Endothelial cell (in vitro differentiated cells): Measurements from ENCODE around the gene COL4A6. TPM values are rescaled to one million over a fixed set of nuclear protein-coding genes. Genes with fewer than 3 reads are reported as not detected.

Experiments used
- DNase-seq: peaks from one replicate; pipeline ENCODE4 v3.0.0; 2021; ENCODE audit warnings: low spot score
- H3K27ac Mint-ChIP-seq: one replicate; pipeline ENCODE4 v1.8.0; 2021; ENCODE audit warnings: mixed read lengths, inconsistent platforms; ENCODE audit not compliant: unreplicated experiment
- H3K27me3 Mint-ChIP-seq: one replicate; pipeline ENCODE4 v1.8.0; 2021; ENCODE audit warnings: mild to moderate bottlenecking, moderate library complexity, mixed read lengths, inconsistent platforms; ENCODE audit not compliant: unreplicated experiment
- H3K36me3 Mint-ChIP-seq: one replicate; pipeline ENCODE4 v1.8.0; 2021; ENCODE audit warnings: mild to moderate bottlenecking, low read depth, mixed read lengths, inconsistent platforms; ENCODE audit not compliant: unreplicated experiment
- H3K4me1 Mint-ChIP-seq: one replicate; pipeline ENCODE4 v1.8.0; 2021; ENCODE audit warnings: mild to moderate bottlenecking, mixed read lengths, inconsistent platforms; ENCODE audit not compliant: unreplicated experiment
- H3K4me3 Mint-ChIP-seq: one replicate; pipeline ENCODE4 v1.8.0; 2021; ENCODE audit warnings: mild to moderate bottlenecking, mixed read lengths, inconsistent platforms; ENCODE audit not compliant: unreplicated experiment
- H3K9me3 Mint-ChIP-seq: one replicate; pipeline ENCODE4 v1.8.0; 2021; ENCODE audit warnings: mixed read lengths, inconsistent platforms; ENCODE audit not compliant: unreplicated experiment
- CTCF ChIP-seq: fragments of 200-600 bp; sonication (generic); IDR thresholded peaks from one replicate; pipeline ENCODE4 v1.5.0; 2021; ENCODE audit warnings: antibody characterized with exemption; ENCODE audit not compliant: unreplicated experiment
- total RNA-seq: library from RNA; stranded (reverse); fragmentation: NEBNext Ultra II Directional; extraction: Animal tissue kit (Norgen Biotek cat#: 25700); gene quantifications from one replicate; pipeline ENCODE4 v1.2.1, GENCODE V29; 2021; ENCODE audit not compliant: unreplicated experiment

The COL4A6 gene
- total RNA-seq, 1 donor from 2014 or later: 10.5 TPM

DNA sequence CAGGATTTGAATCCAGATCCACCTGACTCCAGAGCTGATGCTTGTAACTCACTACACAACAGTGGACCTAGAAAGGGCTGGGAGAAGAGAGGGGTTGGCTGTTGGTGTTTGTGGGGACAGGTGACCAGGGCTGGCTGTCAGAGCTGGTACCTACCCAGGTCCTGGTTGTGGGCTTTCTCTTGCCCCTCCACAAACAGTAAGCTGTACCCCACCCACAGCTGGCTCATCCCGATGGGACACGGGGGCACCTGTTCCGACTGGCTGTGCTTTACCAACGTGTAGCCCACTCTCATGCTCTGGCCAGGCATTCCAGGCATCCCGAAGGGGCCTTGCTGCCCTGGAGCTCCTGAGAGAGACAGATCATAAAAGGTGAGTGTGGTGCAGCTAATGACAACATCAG is 277.9 kb downstream of the COL4A6 start:
- H3K36me3 Mint-ChIP-seq: peaks cover 9% of the 10 kb centered on the region
- no peak for TF ChIP-seq CTCF
- DNase-seq: no peak
- H3K27me3 Mint-ChIP-seq: no peaks in the 10 kb centered on the region
- no peaks in the 10 kb centered on the region for H3K9me3 Mint-ChIP-seq
- no peak overlapping the region for H3K4me3 Mint-ChIP-seq
- H3K4me1 Mint-ChIP-seq: no peaks in the 10 kb centered on the region
- no peak overlapping the region for H3K27ac Mint-ChIP-seq

GRCh38 chrX:108159028-108159670 is 279.1 kb downstream of the COL4A6 start:
- Mint-ChIP-seq H3K27ac (no peak overlapping the region), H3K9me3 (no peaks in the 10 kb centered on the region), H3K36me3 (peaks cover 11% of the 10 kb centered on the region), H3K4me1 (no peaks in the 10 kb centered on the region), H3K27me3 (no peaks in the 10 kb centered on the region), H3K4me3 (no peak overlapping the region)
- no peak for TF ChIP-seq CTCF
- DNase-seq: no peak

DNA sequence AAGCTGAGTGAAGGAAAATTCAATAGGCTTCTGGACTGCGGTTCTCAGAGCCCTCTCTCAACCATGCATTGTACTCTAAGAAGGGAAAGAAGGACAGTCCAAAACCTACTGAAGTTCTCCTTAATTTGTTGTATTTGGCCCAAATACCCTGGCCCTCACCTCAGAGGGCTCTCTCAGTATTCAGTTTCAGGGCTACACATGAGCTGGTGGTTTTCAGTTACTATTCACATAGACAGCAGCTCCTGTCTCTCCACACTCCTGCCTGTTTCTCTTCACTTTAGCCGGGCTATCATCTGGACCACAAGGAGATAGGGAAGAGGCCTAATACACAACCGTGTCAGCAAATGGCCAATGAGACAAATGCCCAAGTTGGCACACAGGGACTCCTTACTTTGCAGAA is 280.6 kb downstream of the COL4A6 start:
- Mint-ChIP-seq H3K27me3 (no peaks in the 10 kb centered on the region), H3K4me1 (no peaks in the 10 kb centered on the region), H3K27ac (no peak overlapping the region), H3K36me3 (peaks cover 11% of the 10 kb centered on the region), H3K4me3 (no peak overlapping the region), H3K9me3 (no peaks in the 10 kb centered on the region)
- no peak for DNase-seq
- TF ChIP-seq CTCF: no peak

DNA sequence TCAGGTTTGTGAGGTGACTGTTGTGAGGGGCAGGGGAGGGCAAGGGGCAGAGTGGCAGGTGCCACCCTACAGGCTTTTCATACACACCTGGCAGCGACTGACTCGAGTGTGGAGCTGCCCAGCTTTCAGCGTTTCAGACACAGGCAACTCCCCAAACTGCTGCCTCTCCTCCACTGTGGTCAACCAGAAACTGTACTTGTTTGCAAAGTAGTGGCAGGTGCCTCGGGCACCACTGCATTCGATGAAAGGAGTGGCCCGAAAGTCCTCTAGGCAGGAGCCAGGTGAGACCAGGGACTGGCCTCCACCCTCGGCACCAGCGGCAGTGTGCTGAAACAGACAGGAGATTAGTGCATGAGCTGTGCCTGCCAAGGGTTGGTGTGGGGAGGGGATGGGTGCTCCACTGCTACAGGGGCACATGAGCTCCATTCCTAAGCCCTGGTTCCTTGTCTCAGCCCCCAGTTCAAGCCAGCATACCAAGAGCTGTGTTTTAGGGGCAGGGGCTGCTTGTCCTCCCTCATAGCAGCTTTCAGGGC is 281.2 kb downstream of the COL4A6 start:
- TF ChIP-seq CTCF: no peak
- no peaks in the 10 kb centered on the region for H3K27me3 Mint-ChIP-seq
- no peaks in the 10 kb centered on the region for H3K9me3 Mint-ChIP-seq
- H3K4me3 Mint-ChIP-seq: no peak overlapping the region
- H3K27ac Mint-ChIP-seq: no peak overlapping the region
- H3K4me1 Mint-ChIP-seq: no peaks in the 10 kb centered on the region
- DNase-seq: no peak
- H3K36me3 Mint-ChIP-seq: peaks cover 11% of the 10 kb centered on the region

DNA sequence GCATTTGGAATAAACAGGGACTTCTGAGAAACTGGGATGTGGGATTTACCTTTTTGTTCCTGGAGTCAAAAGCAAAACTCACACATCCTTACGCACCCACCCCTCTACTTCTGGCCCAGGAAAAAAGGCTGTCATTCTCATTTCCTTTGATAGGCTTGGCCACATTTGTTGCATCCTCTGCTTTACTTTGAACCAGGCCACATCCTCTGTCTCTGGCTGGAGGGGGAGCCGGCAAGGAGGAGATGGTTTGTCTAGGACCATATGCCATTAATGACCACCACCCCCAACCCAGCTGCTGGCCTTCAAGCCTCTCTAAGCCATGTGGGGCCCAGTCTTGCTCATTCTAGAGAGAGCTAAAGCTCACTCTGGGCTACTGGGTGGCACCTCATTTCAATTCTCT is 282.1 kb downstream of the COL4A6 start:
- no peaks in the 10 kb centered on the region for H3K4me1 Mint-ChIP-seq
- no peak for DNase-seq
- TF ChIP-seq CTCF: no peak
- H3K27ac Mint-ChIP-seq: peak overlapping the region; percentile 45
- no peak overlapping the region for H3K4me3 Mint-ChIP-seq
- H3K27me3 Mint-ChIP-seq: no peaks in the 10 kb centered on the region
- no peaks in the 10 kb centered on the region for H3K9me3 Mint-ChIP-seq
- peaks cover 13% of the 10 kb centered on the region for H3K36me3 Mint-ChIP-seq
